Endothelial cell of hepatic sinusoid (primary cell): ENCODE measurements around the gene EIPR1.

Source experiments
- in situ Hi-C: cut with HindIII; loops from 2 replicates; pipeline ENCODE4 v1.10.0; 2017; ENCODE audit warnings: low sequenced_read_pairs

EIPR1 gene

DNA sequence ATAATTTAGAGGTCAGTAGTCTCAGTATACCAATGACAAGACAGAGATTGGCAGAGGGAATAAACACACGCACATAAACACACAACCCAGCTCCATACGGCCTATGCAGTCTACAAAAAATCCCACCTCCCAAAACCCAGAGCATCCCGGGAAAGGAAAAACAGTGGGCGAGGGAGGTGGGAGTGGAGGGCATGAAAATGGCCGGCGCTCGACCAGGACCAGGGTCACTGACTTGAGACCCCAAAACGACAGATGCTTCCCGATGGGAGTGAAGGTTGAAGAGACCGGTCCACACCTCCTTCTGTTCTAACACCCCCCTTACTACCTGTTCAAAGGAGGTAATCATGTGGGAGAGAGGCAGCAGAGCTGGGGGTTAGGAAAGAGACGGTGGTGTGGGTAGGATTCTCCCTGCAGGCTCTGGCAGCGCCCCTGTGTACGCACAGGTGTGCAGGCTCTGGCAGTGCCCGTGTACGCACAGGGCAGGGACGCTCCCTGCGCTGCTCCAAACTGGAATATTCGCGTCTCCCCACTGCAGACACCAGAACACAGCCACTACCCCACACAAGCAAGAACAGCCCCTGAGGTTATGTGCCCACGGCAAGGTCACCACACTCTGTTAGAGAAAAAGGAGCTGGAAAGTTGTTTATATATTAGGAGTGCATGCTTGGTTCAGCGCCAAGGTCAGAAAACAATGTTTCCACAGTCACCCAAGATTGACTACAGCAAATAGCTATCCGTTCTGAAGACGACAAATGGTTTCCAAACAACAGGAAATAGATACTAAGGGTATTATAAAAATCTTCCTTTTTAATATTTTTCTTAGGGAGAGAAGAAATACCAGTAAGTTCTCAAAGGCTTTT, 67.9 kb downstream of the EIPR1 start:
- in situ Hi-C loops = no loop called here

DNA sequence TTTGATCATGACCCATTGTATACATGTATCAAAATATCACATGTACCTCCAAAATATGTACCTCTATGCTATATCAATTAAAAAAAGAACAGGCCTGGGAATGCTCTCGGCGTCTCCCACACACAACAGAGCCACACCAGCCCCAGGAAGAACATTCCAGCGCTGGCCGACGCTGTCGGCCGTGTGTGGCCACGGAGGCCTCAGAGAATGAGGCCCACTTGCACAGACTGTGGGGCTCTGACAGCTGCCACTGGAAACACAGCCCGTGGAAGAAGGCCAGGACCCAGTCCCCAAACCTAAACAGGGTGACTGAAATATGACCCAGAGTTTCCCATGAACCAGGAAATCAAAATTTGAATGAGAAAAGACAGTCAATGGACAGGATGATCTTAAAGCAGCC, 69.7 kb downstream of the EIPR1 start:
- in situ Hi-C loops = no loop called here

DNA sequence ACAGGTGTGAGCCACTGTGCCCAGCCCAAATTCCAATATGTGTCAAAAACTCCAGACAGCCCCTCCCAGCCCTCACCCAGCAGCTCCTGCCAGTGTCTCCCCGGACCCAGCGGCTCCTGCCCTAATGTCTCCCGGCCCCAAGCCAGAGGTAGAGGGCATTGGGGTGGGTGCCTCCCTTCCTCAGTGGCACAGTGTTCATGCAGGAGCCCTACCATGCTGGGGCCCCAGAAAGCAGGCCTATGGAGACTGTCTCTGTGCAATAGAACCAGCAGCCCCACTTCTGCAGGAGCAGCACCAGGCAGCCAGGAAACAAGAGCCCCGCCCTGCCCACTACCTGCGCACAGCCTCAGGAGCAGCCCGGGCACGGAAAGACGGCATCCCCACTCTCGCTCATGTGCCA, 70.4 kb downstream of the EIPR1 start:
- in situ Hi-C loops = no loop called here

DNA sequence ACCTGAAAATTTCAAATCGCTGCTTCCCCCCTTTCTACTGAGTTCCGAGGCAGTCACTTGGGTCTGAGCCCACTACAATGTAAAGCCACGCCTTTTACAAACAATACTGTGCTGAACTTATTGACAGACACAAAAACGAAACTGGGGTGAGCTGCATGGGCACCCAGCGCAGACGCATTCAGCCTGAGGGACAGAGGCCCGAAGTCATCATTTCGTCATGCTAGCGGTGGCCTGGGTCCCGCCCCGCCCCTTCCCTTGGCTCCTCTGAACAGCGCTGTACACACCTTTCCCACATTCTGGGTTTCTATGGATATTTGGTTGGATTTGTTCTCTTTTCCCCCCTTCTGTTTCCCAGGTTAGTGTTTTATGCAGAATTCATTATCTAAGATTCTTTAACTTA, 71.7 kb downstream of the EIPR1 start:
- in situ Hi-C loops = no loop called here

DNA sequence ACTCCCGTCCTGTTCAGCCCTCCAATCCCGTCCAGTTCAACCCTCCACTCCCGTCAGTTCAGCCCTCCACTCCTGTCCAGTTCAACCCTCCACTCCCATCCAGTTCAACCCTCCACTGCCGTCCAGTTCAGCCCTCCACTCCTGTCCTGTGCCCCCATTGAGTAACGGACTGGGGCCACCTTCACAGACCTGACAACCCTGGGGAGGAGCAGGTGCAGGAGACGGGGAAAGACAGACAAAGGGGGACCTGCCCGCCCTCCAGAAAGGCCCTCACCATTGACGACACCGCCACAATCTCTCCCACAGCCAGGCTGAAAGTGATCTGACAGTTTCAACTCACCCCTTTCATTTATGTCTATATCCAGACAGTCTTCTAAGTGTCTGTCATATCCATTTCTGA, 72.2 kb downstream of the EIPR1 start:
- in situ Hi-C loops = no loop called here

DNA sequence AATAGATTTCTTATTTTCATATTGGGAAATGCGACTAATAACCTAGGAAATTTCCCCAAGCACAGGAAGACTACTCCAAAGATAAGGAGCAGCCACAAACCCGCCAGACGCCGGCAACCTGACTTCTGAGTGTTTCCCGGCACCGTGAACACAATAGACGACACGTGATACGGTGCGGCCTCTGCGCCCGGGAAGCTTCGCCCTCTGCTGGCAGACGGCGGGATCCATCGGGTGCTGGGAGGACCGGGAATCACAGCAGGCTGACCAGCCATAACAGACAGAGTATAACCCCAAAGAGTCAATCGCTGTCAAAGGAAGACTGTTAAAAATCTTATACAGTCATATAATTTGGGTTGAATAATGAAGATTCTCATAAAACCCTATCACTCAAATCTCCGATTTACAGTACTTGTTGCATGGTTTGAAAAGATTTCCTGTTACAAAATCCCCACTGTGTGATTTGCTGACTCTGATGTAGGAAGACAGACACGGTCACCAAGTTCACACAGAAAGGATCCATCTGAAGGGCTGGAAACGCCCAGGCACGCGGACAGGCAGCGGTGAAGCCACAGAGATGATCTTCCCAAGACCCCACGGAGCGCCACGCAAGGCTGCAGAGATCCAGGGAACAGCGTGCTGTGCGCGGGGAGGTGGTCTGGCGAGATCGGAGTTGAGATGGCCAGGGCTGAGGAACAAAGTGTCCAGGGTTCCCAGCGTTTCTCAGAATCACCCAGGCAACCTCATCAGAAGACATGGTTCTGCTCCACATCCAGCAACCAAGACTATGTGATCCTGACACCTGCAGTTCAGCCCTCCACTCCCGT, 73.8 kb downstream of the EIPR1 start:
- in situ Hi-C loops = no loop called here

DNA sequence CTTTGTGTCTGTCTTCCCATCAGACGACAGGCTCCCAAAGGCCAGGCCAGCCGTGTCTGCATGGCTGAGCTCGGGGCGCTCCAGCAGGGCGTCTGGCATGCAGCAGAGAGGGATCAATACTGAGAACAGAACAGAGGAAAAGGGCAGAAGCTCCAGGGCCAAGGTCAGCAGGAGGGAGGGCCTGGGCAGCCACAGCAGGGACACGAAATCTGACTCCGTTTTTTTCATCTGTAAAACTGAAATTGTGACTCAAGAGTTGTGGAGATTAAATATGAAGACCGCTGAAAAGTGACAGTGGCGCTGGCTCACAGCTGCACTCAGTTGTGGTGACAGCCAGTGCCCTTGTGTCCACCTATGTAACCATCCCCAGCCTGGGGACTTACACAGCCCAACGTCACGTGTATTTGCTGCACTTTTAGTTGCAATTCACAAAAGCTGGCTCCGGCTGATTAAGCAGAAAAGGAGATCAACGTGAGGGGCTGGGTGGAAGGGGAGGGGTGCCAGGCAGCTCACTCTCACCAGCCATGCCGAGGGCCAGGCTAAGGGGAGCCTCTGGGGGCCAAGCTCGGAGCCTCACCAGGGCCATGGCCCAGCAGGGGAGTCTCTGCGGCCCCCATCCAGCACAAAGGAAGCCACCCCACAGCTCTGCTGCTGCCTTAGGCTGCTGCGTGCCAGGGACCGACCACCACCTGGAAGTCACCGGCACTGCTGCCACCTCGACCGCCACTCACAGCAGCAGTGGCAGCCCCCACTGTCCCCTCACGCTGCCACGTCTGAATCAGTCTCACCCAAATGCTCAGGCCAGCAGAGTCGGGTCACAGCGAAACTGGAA, 74.7 kb downstream of the EIPR1 start:
- in situ Hi-C loops = no loop called here

DNA sequence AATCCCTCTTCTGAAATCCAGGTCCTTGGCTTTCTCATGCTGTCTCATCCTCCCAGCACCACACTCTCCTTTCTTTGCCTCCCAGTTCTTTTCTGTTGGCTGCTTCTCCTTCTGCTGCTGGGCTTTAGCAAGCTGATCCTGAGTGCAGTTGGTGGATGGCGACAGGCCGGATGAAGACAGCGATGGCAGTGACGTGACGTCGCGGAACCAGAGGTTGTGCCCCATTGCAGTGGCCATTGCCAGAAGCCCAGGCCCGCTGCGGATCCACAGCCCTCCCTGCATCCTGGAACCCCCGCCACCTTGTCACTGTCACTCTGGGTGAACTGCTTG, 75.2 kb downstream of the EIPR1 start:
- in situ Hi-C loops = no loop called here

DNA sequence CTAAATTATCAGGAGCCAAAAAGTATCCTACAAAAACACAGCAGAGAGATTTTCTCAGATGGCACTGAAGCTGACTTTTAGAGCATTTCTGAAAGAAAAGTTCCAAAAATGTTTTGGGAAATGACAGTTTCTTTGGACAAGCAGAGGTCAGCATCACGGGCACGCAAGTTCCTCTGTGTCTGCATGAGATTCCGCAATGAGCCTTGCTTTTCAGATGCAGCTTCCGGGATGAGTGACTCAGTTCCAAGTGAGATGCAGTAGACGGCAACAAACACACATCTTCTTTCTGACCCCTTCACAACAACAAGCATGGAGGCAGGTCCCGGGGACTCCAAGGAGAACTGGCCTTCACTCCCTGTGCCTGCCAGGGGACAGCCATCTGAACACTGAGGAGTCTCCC, 76.6 kb downstream of the EIPR1 start:
- in situ Hi-C loops = no loop called here

DNA sequence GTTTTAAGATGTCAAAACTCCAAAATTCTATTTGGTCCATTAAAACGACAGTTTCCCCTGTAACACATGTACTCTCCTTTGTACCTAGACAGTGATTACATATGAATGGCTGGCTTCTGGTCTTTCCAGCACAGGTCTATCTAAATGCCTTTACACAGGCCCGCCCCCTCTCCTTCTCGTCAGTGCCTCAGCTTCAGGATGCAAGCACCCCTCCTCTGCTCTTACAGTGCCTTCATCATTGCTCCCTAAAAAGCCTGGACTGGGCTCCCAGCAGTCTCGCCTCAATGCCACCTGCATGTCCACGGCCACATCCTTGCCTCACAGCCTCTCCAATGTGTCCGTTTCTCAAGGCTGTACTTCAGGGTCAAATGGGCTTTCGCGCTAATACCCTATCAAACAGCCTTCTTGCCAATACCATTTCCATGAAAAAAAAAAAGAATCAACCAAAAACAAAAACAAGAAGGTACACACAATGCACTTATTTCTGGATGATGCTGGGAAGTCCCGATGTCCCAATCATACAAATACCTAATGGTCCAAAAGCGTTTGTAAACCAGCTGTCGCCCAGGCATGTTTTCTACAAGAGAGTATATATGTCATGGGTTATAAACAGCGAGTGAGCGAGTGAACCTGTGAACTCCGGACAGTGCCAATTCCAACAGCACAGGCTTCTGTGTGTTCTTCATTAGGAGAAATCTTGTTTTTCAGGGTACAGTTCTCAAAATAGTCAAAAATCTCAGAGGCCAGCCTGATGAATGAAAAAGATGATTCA, 77.2 kb downstream of the EIPR1 start:
- in situ Hi-C loops = no loop called here

DNA sequence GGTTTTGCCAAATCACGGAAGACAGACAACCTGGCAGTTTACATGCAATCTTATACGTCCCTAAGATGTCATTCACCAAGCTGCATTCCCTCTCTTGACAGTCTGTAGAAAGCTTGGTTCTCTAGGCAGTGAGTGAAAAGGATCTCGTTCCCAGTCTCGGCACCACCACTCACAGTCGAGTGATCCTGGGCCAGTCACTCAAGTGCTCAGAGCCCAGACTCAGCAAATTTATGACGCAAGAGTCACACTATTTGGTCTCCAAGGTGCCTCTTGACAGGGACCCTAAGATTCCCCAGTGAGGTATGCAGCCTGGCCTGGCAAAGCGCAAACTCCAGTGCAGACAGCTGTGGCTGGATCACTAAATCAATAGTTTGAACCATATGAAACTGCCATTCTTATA, 77.9 kb downstream of the EIPR1 start:
- in situ Hi-C loops = loop anchor here (5.0 kb wide), 1 partner anchor 97 kb away; no protein-coding TSS in a partner anchor

DNA sequence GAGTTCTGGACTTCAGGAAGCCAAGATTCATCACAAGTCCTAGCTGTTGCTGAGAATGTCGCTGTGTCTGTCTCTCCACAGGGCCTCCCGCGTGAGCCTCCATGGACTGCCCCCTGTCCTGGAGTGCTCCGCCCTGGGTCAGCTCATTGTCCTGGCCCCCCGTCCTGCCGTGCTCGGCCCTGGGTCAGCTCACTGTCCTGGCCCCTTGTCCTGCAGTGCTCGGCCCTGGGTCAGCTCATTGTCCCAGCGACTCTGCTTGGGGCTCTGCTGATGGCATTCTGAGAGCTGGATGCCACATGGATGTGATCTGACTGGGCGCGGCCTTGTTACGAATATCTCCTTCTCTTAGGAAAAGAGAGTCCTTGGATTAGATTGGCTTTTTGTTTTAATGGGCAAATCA, 78.5 kb downstream of the EIPR1 start:
- in situ Hi-C loops = loop anchor here (5.0 kb wide), 1 partner anchor 97 kb away; no protein-coding TSS in a partner anchor

DNA sequence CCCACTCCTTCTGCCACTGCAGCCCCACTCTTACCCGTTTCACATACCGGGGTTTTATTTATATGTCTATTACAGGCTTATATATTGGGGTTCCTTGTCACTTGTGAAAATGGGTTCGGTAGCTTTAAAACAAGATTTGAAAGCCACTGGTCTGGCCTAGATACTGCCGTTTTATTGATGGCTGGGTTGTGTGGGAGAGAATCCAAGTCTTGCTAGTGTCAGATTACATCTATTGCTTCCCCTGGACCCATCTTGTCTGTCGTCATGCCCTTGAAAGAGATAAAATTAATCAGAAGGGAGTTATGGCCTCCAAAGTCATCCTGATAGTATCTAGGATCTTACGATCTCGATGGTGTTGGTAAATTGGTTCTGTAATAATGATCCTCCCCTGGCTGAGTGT, 79.4 kb downstream of the EIPR1 start:
- in situ Hi-C loops = loop anchor here (5.0 kb wide), 1 partner anchor 96 kb away; no protein-coding TSS in a partner anchor

DNA sequence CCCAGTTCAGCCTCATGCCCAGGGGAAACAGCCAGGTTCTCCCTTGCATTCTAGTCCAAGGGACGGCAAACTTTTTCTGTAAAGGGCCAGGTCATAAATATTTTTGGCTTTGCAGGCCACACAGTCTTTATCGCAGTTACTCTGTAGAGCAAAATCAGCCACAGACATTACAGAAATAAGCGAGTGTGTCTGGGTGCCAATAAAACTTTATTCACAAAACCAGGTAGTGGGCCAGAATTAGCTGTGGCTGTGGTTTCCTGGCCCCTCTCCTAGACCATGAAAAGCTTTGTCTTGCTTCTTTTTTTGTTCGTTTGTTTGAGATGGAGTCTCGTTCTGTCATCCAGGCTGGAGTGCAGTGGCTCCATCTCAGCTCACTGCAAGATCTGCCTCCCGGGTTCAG, 80.1 kb downstream of the EIPR1 start:
- in situ Hi-C loops = loop anchor here (5.0 kb wide), 1 partner anchor 95 kb away; no protein-coding TSS in a partner anchor

DNA sequence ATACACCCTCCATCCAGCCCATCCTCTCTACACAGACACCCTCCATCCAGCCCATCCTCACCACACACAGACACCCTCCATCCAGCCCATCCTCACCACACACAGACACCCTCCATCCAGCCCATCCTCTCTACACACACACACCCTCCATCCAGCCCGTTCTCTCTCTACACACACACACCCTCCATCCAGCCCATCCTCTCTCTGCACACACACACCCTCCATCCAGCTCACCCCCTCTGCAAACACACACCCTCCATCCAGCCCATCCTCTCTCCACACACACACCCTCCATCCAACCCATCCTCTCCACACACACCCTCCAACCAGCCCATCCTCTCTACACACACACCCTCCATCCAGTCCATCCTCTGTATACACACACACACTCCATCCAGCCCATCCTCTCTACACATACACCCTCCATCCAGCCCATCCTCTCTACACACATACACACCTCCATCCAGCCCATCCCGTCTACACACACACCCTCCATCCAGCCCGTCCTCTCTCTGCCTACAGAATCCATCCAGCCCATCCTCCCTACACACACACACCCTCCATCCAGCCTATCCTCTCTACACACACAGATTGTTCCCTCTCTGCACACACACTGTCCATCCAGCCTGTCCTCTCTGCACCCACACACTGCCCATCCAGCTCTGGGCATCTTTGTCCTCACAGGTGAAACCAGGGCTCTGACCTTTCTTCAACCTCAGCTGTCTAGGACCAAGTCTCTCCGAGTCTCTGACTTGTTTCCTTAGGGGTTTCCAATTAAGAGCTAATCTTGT, 81.2 kb downstream of the EIPR1 start:
- in situ Hi-C loops = loop anchor here (5.0 kb wide), 1 partner anchor 94 kb away; no protein-coding TSS in a partner anchor

DNA sequence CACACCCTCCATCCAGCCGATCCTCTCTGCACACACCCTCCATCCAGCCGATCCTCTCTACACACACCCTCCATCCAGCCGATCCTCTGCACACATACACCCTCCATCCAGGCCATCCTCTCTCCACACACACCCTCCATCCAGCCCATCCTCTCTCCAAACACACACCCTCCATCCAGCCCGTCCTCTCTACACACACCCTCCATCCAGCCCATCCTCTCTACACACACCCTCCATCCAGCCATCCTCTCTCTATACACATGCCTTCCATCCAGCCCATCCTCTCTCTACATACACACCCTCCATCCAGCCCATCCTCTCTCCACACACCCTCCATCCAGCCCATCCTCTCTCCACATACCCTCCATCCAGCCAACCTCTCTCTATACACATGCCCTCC, 83.1 kb downstream of the EIPR1 start:
- in situ Hi-C loops = no loop called here

DNA sequence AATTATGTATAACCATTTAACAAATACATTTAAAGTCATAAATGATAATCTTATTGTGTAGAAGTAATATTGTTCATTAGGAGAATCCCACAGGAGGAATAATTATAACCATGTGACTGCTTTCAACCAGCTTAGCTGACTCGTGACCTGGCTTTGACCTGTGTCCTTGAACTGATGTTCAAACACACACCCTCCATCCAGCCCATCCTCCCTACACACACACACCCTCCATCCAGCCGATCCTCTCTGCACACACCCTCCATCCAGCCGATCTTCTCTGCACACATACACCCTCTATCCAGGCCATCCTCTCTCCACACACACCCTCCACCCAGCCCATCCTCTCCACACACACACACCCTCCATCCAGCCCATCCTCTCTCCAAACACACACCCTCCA, 83.5 kb downstream of the EIPR1 start:
- in situ Hi-C loops = no loop called here

DNA sequence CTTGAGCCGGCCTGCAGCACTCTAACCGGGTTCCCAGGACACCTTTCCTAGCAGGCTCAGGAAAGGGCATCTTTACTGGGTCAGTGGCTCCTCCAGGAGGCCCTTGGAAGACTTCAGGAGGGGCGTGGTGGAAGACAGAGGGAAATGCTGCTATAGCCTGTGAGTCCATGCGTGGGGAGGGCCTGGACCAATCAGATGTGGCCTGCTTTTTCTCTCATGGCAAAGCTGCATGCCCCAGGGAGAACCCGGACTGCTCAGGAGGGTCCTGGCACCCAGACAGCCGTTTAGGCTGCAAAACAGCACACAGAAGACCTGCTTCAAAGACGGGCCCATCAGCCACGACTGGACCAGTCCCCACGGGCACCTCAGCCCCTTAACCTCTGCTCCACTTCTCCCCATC, 84.4 kb downstream of the EIPR1 start:
- in situ Hi-C loops = no loop called here

DNA sequence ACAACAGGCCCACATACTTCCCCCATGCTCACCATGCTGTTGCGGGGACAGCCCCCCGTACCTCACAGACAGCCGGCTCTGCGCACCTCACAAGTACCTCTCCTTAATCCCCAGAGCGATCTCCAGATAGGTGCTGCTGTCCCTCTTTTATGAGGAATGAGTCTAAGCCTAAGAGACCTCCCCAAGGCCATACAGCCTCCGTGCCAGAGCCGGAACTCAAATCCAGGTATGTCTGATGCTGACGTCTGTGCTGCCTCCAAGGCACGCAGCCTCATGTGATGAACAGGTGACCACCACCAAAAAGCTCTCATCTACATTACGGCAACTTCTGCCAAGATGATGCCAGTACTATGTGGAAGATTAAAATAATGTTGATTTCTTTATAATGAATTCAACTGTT, 85.2 kb downstream of the EIPR1 start:
- in situ Hi-C loops = no loop called here

DNA sequence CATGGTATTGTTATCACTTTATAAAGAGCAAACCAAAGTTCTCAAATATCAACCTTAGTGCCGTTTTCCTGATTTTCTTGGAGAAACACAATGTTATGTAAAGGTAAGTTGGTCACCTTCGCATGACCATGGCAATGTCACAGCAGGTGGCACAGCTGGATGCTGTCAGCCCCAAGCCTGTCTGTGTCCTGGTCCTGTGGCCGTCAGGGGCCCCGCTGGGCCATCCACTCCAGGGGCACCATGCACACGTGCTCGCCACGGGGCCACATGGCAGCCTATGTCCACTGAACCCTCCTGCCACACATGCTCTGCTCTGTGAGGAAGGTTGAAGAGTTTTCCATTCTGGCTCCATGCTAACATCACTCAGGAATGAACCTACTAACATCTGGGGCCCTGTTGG, 85.9 kb downstream of the EIPR1 start:
- in situ Hi-C loops = no loop called here
